Measurements from ENCODE around the gene APC. TPM values are rescaled to one million over a fixed set of nuclear protein-coding genes. Genes with fewer than 3 reads are reported as not detected.

Gene APC
- total RNA-seq, 2 donors from 2014 or later: 58.6 to 83.7 TPM

Other genes starting within 250 kb of the APC start
- 10 to 100 TPM; 35.9 to 46.9 TPM for gene SRP19, start 123.4 kb downstream of the APC start, total RNA-seq
- gene REEP5, start 184.3 kb downstream of the APC start, total RNA-seq: 100 to 1,000 TPM in 1 of 2 donors, 10 to 100 TPM in 1; 80.4 to 110 TPM
- gene DCP2, start 238.9 kb downstream of the APC start, total RNA-seq: 10 to 100 TPM; 12.9 to 38.4 TPM